GM20000 (cell line): ENCODE data around the gene CNTN4.

Experiments
- DNase-seq: peaks from one replicate; pipeline ENCODE4 v3.0.0; 2012; ENCODE audit warnings: low spot score
- CTCF ChIP-seq: IDR thresholded peaks from 2 replicates; pipeline ENCODE4 v1.5.1; 2012; ENCODE audit warnings: mild to moderate bottlenecking, control low read depth; ENCODE audit errors: extremely low read depth, missing control alignments

The CNTN4 gene

GRCh38 chr3:2261747-2262146, 163.1 kb downstream of the CNTN4 start:
- TF ChIP-seq CTCF: no peak

GRCh38 chr3:2262204-2262603, 163.5 kb downstream of the CNTN4 start:
- no peak for TF ChIP-seq CTCF
- no peak for DNase-seq

More at GRCh38 chr3:2261747-2262146, 163.1 kb downstream of the CNTN4 start:
- no peak for DNase-seq

- DNase-seq: no peak
- no peak for TF ChIP-seq CTCF
These were observed 167.9 kb downstream of the CNTN4 start for GRCh38 chr3:2266606-2267005.

- DNase-seq: no peak
These were observed 170.1 kb downstream of the CNTN4 start for GRCh38 chr3:2268779-2269178.

GRCh38 chr3:2274526-2274925, 175.9 kb downstream of the CNTN4 start:
- no peak for TF ChIP-seq CTCF
- no peak for DNase-seq

More at GRCh38 chr3:2268779-2269178, 170.1 kb downstream of the CNTN4 start:
- no peak for TF ChIP-seq CTCF

GRCh38 chr3:2283818-2284217, 185.2 kb downstream of the CNTN4 start:
- no peak for DNase-seq
- no peak for TF ChIP-seq CTCF

- no peak for TF ChIP-seq CTCF
- DNase-seq: no peak
These were observed 202.3 kb downstream of the CNTN4 start for GRCh38 chr3:2300938-2301337.
